T-helper 9 cell (primary cell): ENCODE results near the gene SEC24C.
"Not testable (repeated sequence)": the region's sequence is repeated elsewhere in the genome, so short reads cannot be mapped to it uniquely, and the experiment has no call there.

Source experiments
- DNase-seq: peaks from one replicate; pipeline ENCODE4 v3.0.0-alpha.2; 2020
- total RNA-seq, 2 donors: gene quantifications; one replicate each; lab custom pipeline; 2026; lab: John Stamatoyannopoulos, UW

SEC24C gene, protein sequence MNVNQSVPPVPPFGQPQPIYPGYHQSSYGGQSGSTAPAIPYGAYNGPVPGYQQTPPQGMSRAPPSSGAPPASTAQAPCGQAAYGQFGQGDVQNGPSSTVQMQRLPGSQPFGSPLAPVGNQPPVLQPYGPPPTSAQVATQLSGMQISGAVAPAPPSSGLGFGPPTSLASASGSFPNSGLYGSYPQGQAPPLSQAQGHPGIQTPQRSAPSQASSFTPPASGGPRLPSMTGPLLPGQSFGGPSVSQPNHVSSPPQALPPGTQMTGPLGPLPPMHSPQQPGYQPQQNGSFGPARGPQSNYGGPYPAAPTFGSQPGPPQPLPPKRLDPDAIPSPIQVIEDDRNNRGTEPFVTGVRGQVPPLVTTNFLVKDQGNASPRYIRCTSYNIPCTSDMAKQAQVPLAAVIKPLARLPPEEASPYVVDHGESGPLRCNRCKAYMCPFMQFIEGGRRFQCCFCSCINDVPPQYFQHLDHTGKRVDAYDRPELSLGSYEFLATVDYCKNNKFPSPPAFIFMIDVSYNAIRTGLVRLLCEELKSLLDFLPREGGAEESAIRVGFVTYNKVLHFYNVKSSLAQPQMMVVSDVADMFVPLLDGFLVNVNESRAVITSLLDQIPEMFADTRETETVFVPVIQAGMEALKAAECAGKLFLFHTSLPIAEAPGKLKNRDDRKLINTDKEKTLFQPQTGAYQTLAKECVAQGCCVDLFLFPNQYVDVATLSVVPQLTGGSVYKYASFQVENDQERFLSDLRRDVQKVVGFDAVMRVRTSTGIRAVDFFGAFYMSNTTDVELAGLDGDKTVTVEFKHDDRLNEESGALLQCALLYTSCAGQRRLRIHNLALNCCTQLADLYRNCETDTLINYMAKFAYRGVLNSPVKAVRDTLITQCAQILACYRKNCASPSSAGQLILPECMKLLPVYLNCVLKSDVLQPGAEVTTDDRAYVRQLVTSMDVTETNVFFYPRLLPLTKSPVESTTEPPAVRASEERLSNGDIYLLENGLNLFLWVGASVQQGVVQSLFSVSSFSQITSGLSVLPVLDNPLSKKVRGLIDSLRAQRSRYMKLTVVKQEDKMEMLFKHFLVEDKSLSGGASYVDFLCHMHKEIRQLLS
- 167 to 230 reads per million in 2 donors for total RNA-seq

GRCh38 chr10:73743905-73744663 is at the start of gene SEC24C:
SEC24C (plus strand) TSS chr10:73744372; CDS start chr10:73746833, 2,461 bp downstream.
- DNase-seq = peak; percentile 92

GRCh38 chr10:73695302-73695701 is 48.9 kb upstream of the SEC24C start:
- DNase-seq = not testable (repeated sequence)

- DNase-seq = not testable (repeated sequence)
Observed at GRCh38 chr10:73697675-73698159, 46.5 kb upstream of the SEC24C start, which contains the start of gene AGAP5. AGAP5 (minus strand) TSS chr10:73698109; CDS start chr10:73697755, 354 bp downstream.

DNA sequence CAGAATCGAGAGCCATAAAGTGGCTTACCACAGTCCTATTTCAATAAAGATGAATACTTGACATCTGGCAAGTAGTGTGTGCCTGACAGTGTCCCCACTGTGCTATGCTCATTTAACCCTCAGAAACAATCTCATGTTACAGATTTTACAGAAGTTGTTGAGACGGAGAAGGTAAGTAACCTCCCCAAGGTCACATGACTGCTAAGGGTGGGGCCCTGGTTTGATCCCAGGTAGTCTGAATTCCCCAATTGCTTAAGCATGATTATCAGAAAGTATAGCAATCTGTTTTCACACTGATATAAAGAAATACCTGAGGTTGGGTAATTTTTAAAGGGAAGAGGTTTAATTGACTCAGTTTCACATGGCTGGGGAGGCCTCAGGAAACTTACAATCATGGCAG is 45.4 kb upstream of the SEC24C start:
- DNase-seq = not testable (repeated sequence)

GRCh38 chr10:73703924-73704323 is 40.2 kb upstream of the SEC24C start:
- not testable (repeated sequence) for DNase-seq

DNA sequence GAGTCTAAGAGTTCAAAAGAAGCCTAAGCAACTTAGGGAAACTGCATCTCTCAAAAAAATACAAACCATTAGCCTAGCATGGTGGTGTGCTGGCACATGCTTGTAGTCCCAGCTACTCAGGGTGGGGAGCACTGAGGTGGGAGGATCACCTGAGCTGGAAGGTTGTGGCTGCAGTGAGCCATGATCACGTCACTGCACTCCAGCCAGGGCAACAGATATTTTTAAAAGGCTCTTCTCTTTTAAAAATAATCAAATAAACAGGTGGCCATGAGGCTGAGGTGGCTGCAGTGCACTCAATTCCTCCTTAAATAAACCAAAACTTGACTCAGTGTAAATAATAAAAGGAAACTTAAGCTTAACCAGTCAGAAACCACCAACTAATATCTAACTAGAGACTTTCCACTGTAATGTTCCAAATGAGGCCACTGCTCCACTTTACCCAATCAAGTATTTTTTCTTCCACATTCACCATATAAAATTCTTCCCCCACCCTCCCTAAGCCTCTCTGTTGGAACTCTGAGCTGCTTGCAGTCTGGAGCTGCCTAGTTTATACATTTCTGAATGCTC is 38.6 kb upstream of the SEC24C start:
- DNase-seq = not testable (repeated sequence)

- not testable (repeated sequence) for DNase-seq
Observed at GRCh38 chr10:73706488-73706887, 37.7 kb upstream of the SEC24C start.

DNA sequence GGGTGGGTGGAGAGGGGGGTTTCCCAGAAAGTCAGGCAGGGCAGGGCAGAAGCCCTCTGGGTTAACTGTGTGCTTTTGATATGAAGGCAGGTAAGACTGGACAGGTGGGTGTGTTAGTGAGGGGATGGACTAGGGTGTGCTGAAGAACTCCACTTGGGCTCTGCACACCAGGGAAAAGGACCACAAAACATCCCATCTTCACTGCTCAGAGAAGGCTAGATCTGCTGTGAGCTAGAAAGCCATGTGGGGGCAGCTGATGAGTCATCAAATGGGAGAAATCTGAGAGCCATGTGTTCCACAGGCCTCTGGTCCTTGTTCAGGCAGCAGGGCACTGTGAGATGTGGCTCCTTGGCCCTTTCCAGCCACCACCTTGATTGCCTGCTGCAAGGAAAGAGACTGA is 36.5 kb upstream of the SEC24C start:
- DNase-seq = not testable (repeated sequence)

DNA sequence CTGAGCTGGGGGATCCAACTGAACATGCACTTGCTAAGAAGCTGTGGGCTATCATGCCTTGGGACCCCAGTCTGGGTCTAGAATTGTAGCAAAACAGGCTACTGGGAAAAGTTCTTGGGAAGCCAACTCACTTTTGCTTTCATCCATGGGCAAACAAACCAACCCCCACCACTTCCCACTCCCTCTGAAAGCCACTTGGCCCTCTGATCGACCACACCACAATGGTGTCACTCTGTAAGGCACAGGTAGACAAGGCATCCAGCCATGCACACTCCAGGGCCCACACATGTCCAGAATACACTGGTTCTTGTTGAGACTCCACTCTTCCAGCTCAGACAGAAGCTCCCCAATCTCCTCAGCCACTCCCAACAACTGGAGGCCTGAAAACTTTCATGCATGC is 36.0 kb upstream of the SEC24C start:
- DNase-seq = not testable (repeated sequence)

DNA sequence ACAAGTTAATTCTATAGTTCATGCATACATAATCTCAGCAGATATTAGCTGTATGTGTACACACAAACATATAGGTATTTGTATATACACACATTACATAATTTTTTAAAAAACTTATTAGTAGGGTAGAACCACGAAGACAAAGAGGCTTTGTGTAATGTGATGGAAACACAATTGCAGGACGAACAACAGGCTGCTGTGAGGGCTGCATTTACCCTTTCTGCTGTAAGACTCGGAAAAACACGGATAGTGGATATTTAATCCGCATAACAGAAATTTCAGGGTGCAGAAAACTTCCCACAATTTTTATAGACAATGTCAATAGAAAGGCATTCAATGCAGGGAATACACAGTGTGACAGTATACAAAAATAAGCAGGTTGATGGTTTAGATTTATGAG is 32.5 kb upstream of the SEC24C start:
- not testable (repeated sequence) for DNase-seq

DNA sequence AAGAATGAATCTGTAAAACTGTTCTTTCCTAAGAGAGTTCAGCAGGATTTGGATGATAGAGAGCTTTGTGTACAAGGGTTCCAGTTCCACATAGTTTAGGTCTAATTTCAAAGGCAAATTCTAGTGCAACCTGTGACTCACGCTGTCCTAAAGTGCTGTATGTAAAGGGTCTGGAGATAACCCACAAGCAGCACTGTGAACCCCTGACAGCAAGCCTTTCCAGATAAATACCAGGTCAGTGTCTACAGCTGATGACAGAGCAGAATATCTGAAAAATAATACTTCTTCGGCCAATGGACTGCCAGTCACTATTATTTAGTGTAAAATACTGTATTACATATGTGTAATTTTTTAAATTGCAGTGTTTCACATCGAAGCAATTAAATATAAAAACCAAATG is 30.3 kb upstream of the SEC24C start:
- DNase-seq = not testable (repeated sequence)

DNA sequence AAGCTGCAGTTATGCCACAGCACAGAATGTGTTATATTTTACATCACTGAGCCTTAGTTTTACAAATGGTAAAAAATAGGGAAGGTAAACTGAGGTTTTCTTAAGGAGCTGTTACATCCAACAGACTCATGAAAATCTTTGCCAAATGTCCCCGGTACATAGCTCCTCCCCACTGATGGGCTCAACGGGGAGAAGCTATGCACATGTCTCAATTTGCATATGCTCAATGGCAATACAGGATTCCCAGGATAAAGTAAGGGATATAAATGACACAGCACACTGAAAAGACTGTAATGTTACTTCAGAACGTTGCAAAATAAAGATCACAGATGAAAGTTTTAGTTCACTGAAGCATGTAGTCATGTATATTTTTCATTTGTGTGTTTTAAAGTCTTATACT is 29.7 kb upstream of the SEC24C start:
- not testable (repeated sequence) for DNase-seq

DNA sequence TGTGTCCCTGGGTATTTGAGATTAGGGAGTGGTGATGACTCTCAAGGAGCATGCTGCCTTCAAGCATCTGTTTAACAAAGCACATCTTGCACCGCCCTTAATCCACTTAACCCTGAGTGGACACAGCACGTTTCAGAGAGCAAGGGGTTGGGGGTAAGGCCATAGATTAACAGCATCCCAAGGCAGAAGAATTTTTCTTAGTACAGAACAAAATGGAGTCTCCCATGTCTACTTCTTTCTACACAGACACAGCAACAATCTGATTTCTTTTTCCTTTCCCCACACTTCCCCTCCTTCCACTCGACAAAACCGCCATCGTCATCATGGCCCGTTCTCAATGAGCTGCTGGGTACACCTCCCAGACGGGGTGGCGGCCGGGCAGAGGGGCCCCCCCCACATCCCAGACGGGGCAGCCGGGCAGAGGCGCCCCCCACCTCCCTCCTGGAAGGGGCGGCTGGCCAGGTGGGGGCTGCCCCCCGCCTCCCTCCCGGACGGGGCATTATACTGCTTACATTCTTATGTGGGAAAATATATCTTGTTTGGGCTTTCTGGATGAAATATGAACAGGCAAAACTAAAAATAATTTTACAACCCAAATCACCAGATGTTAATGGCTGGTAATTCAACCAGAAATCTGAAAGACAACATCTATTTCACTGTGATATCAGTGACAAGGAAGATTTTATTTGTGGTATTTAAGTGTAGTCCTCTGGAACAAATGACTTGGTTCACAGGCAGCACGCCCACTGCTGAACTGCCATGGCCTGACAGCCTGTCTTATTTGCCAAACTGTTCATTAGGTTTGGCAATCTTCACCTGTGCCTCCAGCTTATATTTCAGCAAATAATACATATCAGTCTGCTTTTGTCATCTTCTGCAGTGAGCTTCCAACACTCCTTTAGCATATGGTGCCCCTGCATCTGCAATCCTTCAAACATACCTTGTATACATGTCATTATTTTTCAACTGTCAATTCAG is 28.7 kb upstream of the SEC24C start:
- not testable (repeated sequence) for DNase-seq

DNA sequence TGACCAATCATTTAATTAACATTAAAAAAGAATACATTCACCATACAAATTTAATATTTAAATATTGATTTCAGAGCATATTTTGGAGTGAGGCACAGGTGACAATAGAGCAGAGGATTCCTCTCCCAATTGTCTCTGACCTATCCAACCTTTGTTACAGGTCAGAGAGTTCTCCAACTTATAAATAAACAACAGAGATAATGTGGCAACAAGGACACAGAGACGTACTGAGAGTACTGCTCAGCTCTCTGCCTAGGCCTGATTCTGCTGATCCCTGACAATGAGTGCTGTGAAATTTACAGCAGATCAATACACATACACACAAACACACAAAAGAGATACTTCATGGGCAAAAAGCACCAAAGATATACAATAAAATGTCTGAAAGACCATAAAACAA is 27.9 kb upstream of the SEC24C start:
- no peak for DNase-seq

- DNase-seq = no peak
Observed at GRCh38 chr10:73717556-73717955, 26.6 kb upstream of the SEC24C start.

DNA sequence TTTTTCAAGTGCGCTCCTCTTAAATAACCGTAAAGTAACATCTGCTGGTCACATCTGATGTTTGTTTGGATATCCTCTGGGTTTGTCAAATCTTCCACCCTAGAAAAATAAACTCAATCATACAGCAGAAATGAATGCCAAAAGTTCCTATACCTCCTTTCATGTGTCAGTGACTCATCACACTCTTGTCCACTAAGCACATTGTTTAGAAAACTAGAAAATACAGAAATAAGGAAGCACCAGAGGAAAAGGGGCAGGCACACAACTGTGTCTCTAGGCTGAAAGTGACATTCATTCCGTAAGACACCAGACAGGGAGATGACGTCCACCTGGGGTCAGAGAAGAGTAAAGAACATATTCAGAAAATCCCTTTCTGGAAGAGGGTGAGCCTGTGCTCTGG is 23.6 kb upstream of the SEC24C start:
- DNase-seq = not testable (repeated sequence)

DNA sequence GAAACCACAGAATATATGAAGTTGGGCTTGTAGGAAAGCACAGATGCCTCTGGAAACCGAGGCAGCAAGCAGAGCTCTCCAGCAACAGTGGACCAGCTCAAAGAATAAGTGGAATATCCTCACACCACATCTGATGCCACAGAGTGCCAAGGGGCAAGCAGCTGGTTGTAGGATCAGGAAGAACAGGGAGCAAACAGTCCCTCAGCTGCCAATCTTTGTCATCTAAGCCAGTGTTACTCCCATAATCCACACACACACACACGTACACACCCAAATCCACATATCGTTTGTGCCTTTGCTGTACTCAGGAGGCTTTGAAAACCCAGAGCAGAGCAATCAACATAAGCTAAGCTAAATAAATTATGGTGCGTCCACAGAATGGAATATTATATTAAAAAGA is 20.7 kb upstream of the SEC24C start:
- no peak for DNase-seq

DNA sequence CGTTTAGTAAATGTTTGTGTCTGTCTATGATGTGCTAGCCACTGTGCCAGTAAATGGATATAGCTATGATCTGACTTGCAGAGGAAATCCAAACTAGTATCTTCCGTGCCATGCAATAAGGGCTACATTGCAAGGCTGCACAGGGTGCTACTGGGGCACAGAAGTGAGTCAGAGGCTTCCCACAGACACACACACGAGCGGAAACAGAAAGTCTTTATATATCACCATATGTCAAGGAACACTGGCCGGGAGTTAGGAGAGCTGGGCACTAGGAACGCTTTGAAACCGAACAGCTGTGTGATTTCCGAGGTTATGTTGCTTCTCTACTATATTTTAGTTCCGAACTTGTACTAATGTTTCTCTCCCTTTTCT is 14.4 kb upstream of the SEC24C start:
- not testable (repeated sequence) for DNase-seq

DNA sequence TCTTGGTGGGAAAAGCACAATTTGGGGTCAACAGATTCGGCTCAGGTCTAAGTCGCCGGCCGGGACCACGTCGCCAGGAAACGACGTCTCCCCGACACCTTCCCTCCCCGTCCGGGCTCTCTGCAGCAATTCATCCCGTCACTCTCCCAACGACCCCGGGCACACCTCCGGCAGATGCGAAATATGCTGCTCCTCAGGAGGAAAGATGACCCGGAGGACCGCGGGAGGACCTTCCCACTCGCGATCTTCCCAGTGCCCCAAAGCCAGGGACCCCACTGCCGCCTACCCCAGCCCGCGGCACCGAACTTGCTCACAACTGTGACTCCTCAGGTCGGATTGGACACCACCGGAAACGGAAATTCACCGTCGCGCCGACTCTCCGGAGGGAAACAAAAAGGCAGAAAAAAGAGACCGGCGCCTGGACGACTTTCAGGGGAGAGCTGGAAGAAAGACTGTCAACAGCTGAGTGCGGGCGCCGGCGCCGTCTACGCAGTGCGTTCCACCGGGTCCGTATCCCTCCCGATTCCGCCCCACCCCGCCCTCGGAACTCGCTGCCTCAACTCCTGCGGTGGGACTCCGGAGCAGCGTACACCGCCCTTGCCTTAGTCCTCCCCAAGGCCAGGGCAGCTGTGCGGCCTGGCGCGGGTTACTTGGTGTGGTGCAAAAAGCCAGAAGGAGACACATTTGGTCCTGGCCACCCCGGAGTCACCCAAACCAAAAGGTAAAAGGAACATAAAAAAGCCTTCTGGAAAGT is 13.8 kb upstream of the SEC24C start:
- peak; percentile 83 for DNase-seq
